GM21737 (cell line): ENCODE results near the gene PPBP.

ENCODE experiments used
- ATAC-seq: cut with Tn5 transposase; IDR thresholded peaks from one replicate; pipeline ENCODE4 v1.9.1; 2021; ENCODE audit warnings: mild to moderate bottlenecking, moderate library complexity; ENCODE audit not compliant: unreplicated experiment

Gene PPBP, protein sequence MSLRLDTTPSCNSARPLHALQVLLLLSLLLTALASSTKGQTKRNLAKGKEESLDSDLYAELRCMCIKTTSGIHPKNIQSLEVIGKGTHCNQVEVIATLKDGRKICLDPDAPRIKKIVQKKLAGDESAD

DNA sequence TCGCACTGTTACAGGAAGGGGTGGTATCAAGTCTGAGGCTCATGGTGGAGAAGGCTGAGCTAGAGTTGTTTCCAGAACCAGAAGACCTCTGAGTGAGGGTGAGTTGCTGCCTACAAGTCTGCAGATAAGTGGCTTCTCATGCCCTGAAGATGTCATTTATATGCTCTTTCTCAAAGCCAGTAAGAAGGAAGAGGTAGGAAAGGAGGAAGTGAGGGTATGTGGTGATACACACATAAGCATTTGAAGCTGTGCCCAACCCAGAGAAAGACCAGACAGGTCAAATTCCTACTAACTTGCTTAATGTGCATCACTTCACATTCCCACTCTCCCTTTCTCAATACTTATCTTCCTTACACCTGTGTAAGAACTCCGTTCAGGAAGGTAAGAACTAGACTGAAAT lies at the start of gene PPBP:
TSS of gene PPBP (minus strand) at position 130 of the 400 bp plus-strand sequence. CDS start at position 43, 87 bp downstream.
- ATAC-seq: no peak

DNA sequence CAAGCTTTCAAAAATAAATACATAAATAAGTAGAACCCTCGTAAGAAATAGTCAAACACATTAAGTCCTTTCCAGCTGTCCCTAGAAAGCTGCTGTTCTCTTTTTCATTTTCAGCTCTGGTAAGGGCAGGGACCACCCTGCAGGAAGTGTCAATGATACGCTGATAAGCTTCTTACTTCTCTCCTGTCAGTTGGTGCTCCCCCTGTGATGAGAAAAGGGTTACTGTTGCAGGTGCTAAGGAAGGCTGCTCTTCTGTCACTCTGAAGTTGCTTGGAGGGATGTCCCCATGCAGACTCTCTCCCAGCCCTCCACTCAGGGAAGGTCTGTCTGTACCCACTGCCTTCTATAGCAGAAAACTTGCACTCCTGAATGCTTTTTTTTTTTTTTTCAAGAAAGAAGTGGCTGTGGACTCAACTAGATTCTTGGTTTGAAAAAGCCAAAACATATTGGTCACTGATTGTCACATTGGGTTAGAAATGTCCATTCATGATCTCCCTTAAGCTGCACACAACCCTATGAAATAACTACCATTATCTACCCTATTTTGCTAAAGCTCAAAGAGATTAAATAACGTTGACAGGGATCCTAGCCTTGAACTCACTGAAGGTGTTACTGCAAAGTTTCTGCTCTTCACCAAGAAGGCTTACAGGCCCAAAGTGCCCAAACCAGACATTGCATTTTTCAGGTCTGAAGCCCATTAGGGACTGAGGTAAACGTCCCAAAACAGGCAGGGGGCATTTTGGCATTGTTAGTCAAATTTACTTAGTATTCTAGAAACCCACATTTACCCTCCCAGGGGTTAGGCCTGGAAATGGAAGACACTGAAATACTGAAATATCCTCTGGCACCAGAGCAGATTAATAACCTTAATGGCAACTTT lies 49.3 kb upstream of the PPBP start:
- no peak for ATAC-seq

DNA sequence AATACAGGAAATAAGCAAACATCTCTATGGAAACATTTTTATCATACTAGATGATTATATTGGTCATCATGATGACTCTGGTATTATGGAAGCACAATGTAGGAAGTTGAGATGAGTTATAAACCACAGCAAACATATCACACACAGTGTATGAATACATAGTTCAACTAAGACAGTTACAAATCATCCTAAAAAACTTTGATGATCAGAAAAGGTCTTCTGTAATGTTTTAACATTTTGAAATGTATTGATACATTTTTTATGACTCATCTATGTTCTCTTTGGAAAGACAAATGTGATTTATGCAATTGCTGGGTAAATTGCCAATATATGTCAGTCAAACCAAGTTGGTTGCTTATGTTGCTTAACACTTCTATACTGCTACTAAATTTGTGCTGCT lies 45.7 kb upstream of the PPBP start:
- no peak for ATAC-seq

DNA sequence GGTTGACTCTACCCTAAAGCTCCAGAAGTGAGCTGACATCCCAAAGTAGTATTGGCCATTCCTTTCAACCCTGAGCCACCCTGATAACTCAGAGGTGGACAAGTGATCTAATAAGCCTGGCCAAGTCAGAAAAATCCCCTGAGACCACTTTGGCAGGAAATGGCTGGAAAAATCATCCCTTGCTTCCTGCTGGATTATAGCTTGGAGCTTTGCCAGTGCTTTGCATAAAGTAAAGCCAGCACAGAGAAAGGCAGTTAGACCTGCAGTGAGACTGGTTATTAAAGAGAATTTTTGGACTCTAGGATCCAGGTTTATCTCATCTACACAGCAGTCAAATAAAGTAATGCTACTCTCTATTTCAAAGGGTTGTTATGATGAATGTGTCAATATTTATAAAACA lies 44.1 kb upstream of the PPBP start:
- no peak for ATAC-seq

DNA sequence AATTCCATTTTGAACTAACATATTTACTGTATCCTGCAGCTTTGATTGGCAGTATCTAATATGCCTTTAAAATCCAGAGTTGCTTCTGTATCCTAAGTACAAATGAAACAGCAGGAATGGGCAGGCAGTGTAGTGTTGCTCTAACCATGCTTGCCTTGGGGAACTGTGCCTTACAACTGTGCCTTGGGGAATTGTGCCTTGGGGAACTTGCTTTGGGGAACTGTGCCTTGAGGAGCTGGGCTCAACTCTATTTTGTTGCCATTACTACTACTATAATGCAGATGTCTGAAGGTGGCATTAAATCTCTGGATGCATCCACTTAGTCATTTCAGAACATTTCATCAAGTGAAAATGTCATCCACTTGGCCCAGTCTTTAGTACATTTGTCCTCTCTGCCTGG lies 43.6 kb upstream of the PPBP start:
- no peak for ATAC-seq

DNA sequence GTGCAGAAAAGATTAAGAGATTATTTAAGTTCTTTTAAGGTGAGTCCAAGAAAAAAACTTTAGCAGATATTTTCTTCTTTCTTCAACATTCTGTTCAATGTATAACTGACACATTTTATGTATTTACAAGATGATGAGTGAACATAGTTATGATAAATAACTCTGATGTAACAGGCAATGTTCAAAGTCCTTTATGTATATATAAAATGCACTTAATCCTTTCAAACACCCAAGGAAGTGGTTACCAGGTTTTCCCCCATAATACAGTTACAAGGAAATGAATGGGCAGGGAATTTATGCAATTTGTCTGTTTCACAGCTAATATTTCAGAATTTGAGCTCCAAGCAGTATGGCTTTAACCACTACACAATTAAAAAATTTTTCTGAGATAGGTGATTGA lies 42.3 kb upstream of the PPBP start:
- no peak for ATAC-seq

DNA sequence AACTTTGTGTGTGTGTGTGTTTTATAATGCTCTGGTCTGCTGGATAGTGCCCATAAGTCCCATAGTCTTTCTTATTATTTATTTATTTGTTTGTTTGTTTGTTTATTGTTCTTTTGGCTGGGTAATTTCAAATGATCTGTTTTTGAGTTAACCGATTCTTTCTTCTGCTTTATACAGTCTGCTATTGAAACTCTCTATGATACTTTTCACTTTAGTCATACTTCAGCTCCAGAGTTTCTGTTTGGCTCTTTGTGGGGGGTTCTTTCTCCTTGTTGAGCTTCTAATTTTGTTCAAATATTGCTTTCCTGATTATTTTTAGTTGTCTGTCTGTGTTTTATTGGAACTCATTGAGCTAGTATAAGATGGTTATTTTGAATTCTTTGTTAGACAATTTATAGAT lies 40.5 kb upstream of the PPBP start:
- ATAC-seq: no peak

DNA sequence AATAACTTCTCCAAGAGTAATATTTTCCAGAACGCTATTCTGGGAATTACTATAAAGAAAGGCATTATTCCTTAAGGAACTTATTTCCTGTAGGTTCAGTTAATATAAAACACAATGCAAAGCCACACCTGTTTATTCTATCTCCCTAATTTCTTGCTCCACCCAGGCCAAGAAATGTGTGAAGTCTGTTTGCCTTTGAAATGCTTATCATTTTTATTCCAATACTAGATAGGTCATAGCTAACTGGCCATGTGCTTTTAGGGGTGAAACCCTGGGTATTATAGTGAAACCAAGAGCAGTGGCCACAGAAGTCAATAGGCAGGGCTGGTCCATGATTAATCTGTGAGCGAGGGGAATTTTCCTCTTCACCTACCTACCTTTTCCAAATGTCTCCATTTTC lies 35.7 kb upstream of the PPBP start:
- ATAC-seq: no peak

DNA sequence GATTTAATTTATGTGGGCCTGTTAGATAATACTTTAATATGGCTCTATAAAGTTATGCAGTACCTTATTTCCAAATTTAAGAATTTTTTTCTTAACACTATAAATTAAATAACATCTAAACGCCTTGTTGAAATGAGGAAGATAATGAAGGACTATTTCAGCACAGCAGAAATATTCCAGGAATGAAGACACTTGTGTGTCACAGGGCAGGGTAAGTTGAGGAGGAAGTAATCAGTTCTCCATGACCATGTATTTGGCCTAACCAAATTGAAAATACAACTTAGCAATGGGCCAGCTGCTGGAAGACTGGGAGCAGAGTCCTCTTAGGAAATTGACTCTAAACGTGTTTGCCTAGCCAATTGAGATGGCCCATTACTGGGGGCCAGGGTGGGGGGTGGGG lies 33.6 kb upstream of the PPBP start:
- no peak for ATAC-seq

DNA sequence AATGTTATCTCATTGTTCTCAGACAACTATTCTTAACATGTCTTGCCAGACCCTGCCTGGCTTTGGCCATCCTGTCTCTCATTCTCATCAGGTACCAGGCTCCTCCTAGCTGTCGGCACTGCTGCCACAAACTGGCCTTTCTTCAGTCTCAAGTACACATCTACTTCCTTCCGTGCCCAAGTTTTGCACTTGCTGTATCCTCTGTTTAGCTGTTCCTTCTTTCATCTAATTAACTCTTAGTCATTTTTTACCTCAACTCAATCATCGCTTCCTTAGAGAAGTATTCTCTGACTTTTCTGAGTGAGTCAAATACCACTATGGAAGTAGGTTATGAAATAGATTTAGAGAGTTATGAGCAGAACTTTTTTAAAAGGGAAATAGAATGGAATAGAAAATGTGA lies 30.8 kb upstream of the PPBP start:
- ATAC-seq: no peak

DNA sequence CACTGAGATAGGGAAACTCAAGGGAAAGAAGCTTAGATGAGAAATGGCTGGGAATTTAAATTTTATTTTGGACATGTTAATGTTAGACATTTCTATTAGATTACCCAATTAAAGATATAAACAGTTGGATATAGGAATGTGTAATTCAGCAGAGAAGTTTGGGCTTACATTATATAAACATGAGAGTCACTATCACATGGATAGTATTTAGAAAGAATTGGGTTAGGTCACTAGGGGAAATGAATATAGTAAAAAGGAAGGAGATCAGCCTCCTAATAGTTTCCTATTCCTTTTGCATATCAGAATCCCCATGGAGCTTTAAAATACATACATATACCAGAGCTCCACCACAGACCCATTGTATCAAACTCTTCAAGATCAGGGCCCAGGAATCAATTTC lies 30.1 kb upstream of the PPBP start:
- ATAC-seq: no peak

DNA sequence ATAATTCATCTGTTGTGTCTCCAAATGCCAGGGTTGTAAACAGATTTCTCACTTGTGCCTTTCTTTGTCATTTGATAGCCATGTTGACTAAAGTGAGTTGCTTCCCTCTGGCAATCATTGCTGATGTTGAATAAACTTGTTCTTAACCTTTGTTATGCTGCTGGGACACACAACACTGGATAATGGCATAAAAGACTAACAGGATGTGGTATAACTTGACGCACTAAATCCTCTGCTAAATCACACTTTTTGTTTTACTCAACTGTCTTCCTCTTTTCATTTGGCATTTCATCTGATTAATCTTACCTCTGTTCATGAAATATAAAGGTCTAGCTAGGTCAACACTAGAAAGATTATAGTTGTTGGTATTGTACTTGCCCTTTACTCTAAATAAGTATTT lies 28.1 kb upstream of the PPBP start:
- ATAC-seq: no peak

DNA sequence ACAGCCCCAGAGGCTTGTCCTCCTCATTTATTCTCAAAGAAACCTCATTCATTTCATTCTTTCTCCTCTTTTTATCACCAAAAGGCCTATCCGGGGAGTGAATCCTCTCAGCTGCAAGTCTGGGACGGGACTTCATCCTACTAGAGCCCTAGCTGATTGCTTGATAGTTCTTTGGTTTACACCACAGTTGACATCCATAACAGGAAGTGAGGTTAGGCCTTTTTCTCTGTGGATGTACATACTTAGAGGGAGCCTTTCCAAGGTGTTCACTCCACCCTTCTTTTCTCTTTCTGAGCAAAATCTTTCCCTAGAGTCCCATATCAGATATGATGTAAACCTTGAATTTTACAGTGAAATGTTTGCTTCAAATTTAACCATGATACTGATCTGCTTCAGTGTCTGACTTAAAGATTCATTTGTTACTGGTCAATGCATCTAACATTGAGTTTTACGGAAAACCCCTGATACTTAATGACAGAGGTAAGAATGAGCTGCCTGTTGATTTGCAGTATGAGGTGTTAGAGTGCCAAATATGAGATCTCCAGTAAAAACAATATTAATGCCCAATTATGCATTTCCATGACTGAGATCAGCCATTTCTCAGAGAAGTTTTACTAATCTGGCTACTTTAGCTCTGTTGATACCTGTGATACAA lies 27.3 kb upstream of the PPBP start:
- ATAC-seq: no peak

DNA sequence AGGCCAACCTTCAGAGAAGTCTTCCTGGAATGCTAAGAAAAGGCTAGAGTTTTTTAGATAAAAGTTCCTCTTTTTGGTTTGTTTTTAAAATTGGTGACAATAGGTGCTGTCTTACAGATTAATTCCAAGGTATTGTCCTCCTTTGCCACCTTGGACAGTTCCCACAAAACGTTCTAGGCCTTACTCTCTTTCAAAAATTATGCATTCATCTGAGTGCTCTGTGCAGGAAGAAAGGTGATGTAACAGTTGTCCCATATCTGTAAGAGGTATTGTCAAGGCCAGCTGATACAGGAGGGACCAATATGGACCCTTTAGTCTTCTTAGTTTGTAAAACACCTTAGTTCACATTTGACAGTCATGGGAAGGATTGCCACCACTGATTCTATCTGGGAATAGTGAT lies 26.3 kb upstream of the PPBP start:
- no peak for ATAC-seq

DNA sequence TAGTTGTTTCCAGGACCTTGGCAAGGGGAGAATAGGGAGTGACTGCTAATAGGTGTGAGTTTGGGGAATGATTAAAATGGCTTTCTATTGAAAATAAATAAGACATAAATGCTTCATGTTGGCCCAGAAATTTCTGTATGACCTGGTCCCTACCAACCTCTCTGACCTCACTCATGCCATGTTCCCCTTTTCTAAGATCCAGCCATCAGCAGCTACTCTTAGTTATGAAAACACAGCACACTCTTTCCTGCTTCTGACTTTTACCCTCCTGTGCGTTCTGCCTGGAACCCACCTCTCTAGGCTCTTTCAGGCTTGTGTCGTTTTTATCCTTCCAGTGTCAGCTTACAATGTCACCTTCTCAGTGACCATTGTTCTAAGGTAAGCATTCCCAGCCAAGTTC lies 25.3 kb upstream of the PPBP start:
- ATAC-seq: no peak

DNA sequence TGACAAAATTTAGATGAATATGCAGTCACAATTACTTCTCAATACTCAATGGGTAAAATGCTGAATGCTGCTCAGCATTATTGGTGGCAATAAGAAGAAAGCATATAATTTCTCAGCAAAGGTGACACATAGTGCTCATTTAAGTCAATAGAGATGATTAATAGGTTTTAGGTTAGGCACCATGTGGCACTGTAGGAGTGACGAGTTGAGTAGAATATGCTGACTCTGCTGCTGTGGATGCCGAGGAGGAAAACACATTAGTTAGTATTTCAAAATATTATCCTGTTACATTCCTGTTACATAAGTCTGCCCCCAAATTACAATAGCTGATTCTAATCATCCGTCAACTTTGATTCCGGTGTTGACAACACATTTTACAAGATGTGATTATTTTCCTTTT lies 24.1 kb upstream of the PPBP start:
- no peak for ATAC-seq

DNA sequence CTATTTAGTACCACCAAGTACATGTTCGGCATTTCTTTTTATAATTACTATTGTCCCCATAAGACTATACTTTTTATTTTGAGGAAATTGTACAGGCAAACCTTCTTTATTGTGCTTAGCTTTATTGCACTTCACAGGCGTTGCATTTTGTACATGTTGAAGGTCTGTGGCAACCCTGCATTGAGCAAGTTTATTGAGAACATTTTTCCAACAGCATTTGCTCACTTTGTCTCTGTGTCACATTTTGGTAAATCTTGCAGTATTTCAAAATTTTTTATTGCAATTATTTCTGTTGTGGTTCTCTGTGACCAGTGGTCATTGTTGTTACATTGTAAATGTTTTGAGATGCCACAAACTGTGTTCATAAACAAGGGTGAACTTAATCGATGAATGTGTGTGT lies 21.3 kb upstream of the PPBP start:
- ATAC-seq: no peak

DNA sequence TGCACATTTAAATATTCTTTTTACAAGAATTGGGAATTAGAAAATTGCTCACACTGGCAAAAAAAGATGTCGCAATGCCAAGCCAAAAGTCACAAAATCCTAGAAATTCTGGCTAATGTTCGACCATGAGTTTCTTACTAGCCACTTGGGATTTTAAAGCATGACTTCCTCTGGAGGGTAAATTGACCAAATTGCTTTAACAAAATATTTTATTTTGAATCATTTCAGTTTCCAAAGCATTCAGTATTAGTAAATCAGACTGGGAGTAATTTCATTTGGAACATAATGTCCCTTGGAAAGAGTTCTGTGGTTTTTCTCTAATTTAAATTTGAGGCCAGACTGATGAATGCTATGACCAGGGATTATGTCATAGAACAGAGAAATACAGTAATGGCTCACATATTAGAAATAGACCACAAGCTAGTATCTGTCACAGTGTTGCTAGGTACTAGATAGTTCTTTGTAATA lies 18.1 kb upstream of the PPBP start:
- no peak for ATAC-seq

DNA sequence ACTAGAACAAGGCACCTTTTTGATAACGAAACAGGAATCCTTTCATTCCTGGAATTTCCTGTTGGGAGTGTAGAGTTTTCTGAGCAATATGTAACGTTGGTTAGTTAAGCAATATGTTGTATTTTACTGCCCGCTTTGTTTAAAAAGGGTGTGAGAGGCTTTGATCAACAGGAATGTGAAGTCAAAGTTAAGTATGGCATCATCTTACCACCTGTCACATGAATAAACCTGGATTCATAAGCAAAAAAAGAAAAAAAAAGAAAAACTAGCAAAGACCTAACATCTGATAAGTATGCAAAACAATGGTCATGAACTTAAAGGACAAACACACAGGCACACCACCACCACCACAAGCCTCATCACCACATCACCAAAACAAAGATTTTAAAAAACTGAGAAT lies 17.5 kb upstream of the PPBP start:
- ATAC-seq: no peak

DNA sequence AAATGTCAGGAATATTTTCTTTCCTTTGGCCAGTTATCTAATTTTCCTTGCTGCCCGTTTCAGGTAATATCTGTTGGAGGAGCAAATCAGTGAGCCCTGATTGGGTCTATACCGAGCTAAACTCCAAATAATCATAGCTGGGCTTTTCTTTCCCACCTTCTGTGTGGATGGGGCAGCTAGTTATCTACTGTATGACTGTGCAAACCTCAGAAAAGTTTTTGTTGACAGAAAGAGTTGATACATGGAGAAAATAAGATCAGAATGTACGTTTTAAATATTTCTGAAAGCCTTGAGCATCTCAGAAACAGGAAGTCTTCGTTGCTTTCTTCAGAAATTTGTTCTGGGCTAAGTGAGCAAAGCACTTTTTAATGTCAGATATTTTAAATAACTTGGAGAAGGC lies 16.7 kb upstream of the PPBP start:
- no peak for ATAC-seq

DNA sequence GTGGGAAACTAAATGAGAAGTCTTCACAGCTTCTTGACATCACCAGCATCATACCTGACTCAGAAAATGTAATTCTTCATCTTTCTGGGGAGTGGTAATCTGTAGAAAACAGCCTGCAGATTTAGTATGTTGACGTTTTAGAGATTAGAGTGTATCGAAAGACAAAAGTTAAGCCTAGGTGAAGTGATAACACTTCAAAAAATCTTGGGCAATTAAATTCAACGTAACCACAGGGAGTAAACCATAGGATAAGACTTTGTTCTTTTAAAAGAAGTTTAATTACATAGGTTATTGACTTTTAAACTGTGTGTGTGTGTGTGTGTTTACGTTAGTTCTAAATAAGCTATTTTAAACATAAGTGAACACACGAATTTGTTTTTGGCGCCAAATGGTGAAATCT lies 12.3 kb upstream of the PPBP start:
- no peak for ATAC-seq
